HG03196 (cell line): Measurements from ENCODE around the gene ZBTB12.
"Not testable (repeated sequence)": the region's sequence is repeated elsewhere in the genome, so short reads cannot be mapped to it uniquely, and the experiment has no call there.

Source experiments
- ATAC-seq: cut with Tn5 transposase; IDR thresholded peaks from one replicate; pipeline ENCODE4 v1.9.1; 2021; ENCODE audit not compliant: unreplicated experiment

The ZBTB12 gene

GRCh38 chr6:31851980-31852718 is 49.7 kb downstream of the ZBTB12 start:
- ATAC-seq, result not testable (repeated sequence)

DNA sequence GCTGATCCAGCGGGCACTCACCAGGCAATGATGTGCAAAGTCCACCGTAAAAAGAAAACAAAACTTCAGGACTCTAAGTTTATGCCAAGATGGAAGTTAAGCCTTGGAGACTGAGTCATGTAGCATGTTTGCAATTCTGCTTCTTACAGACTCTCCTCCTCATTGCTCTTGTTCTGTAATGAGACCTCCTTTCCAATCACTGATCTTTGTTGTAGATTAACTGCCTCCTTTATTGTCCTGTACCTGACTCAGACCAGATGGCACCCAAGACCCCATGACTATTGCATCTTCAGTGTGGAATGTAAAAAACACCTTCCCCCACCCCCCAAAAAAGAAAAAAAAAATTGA is 50.4 kb downstream of the ZBTB12 start:
- ATAC-seq, result no peak

GRCh38 chr6:31850765-31851484 is 51.0 kb downstream of the ZBTB12 start:
- no peak for ATAC-seq
